GM23338 (cell line): Measurements from ENCODE around the gene TPX2. TPM values are rescaled to one million over a fixed set of nuclear protein-coding genes. Genes with fewer than 3 reads are reported as not detected.

ENCODE experiments used
- ATAC-seq: fragments of 200-7000 bp; cut with Tn5 transposase; 3 replicates; pipeline ENCODE4 v1.9.1; 2020
- DNase-seq: peaks from one replicate; pipeline ENCODE4 v3.0.0-alpha.2; 2015; ENCODE audit warnings: low spot score
- H2AFZ ChIP-seq: fragments of 200-600 bp; sonication (generic); 2 replicates; pipeline ENCODE4 v1.8.0; 2016; ENCODE audit warnings: antibody characterized with exemption, mild to moderate bottlenecking, moderate library complexity
- H3F3A ChIP-seq: fragments of 200-600 bp; sonication (generic); replicated peaks from 2 replicates; pipeline ENCODE4 v1.8.0; 2017; ENCODE audit warnings: antibody characterized with exemption, mixed run types, low read depth
- H3K27ac ChIP-seq: fragments of 200-600 bp; sonication (generic); 2 replicates; pipeline ENCODE4 v1.6.1; 2016; ENCODE audit warnings: low read depth
- H3K27me3 ChIP-seq: fragments of 200-600 bp; sonication (generic); 2 replicates; pipeline ENCODE4 v1.8.0; 2016; ENCODE audit warnings: mild to moderate bottlenecking, mixed run types, moderate library complexity; ENCODE audit not compliant: insufficient read depth
- H3K36me3 ChIP-seq: fragments of 200-600 bp; sonication (generic); 2 replicates; pipeline ENCODE4 v1.8.0; 2016; ENCODE audit warnings: mild to moderate bottlenecking; ENCODE audit not compliant: insufficient read depth
- H3K4me1 ChIP-seq: fragments of 200-600 bp; sonication (generic); 2 replicates; pipeline ENCODE4 v1.8.0; 2016; ENCODE audit warnings: mild to moderate bottlenecking, moderate library complexity; ENCODE audit not compliant: insufficient read depth
- H3K4me2 ChIP-seq: fragments of 200-600 bp; sonication (generic); 2 replicates; pipeline ENCODE4 v1.7.1; 2017; ENCODE audit warnings: mixed run types
- H3K4me3 ChIP-seq: fragments of 200-600 bp; sonication (generic); 2 replicates; pipeline ENCODE4 v1.6.1; 2016; ENCODE audit warnings: mixed run types
- H3K79me2 ChIP-seq: fragments of 200-600 bp; sonication (generic); replicated peaks from 2 replicates; pipeline ENCODE4 v1.8.0; 2017; ENCODE audit warnings: mild to moderate bottlenecking; ENCODE audit not compliant: insufficient read depth
- H3K9me2 ChIP-seq: fragments of 200-600 bp; sonication (generic); 2 replicates; pipeline ENCODE4 v1.8.0; 2017; ENCODE audit not compliant: insufficient read depth
- H4K20me1 ChIP-seq: fragments of 200-600 bp; sonication (generic); replicated peaks from 2 replicates; pipeline ENCODE4 v1.8.0; 2017; ENCODE audit warnings: mild to moderate bottlenecking; ENCODE audit not compliant: insufficient read depth
- H3K27ac Mint-ChIP-seq: 2 replicates; pipeline ENCODE4 v1.8.0; 2020; ENCODE audit warnings: inconsistent platforms, mild to moderate bottlenecking, moderate library complexity, mixed read lengths
- H3K27me3 Mint-ChIP-seq: 3 replicates; pipeline ENCODE4 v1.8.0; 2022; ENCODE audit warnings: low read depth, mild to moderate bottlenecking, moderate library complexity, mixed read lengths, inconsistent platforms; ENCODE audit not compliant: insufficient read depth, poor library complexity
- H3K36me3 Mint-ChIP-seq: 3 replicates; pipeline ENCODE4 v1.8.0; 2021; ENCODE audit warnings: low read depth, mild to moderate bottlenecking, inconsistent platforms, moderate library complexity, mixed read lengths
- H3K4me1 Mint-ChIP-seq: 3 replicates; pipeline ENCODE4 v1.8.0; 2020; ENCODE audit warnings: mild to moderate bottlenecking, inconsistent platforms, mixed read lengths
- H3K4me3 Mint-ChIP-seq: 3 replicates; pipeline ENCODE4 v1.8.0; 2021; ENCODE audit warnings: moderate library complexity, mild to moderate bottlenecking, inconsistent platforms, mixed read lengths
- H3K9me3 Mint-ChIP-seq: 3 replicates; pipeline ENCODE4 v1.8.0; 2020; ENCODE audit warnings: moderate library complexity, mild to moderate bottlenecking, inconsistent platforms, mixed read lengths
- NANOG ChIP-seq: IDR thresholded peaks from 2 replicates; pipeline ENCODE4 v1.6.1; 2016; ENCODE audit warnings: antibody characterized with exemption, borderline replicate concordance
- POLR2AphosphoS5 ChIP-seq: IDR thresholded peaks from 2 replicates; pipeline ENCODE4 v1.6.1; 2016; ENCODE audit warnings: antibody characterized with exemption, low read depth
- REST ChIP-seq: IDR thresholded peaks from one replicate; pipeline ENCODE4 v1.6.1; 2018; ENCODE audit warnings: antibody characterized with exemption; ENCODE audit not compliant: unreplicated experiment
- STAT1 ChIP-seq: IDR thresholded peaks from one replicate; pipeline ENCODE4 v1.6.1; 2016; ENCODE audit warnings: antibody characterized with exemption; ENCODE audit not compliant: unreplicated experiment
- ZNF114 ChIP-seq: fragments of 250-450 bp; sonication (Bioruptor Pico); IDR thresholded peaks from 2 replicates; pipeline ENCODE4 v1.5.0; 2020; ENCODE audit warnings: mild to moderate bottlenecking, moderate library complexity
- ZNF331 ChIP-seq: fragments of 250-450 bp; sonication (Bioruptor Pico); IDR thresholded peaks from 2 replicates; pipeline ENCODE4 v1.5.0; 2020; ENCODE audit warnings: low read depth, mild to moderate bottlenecking, moderate library complexity
- polyA plus RNA-seq: library from polyadenylated mRNA; unstranded; fragments of >200 nt; fragmentation: Nextera tagmentation; extraction: Ambion mirVana; gene quantifications from 2 replicates; pipeline ENCODE4 v1.2.1, GENCODE V29; 2016
- total RNA-seq: library from RNA; depleted of rRNA; stranded (reverse); fragments of >200 nt; shearing (Covaris generic); gene quantifications from 2 replicates; pipeline ENCODE4 v1.2.3, GENCODE V29; 2014
- TF ChIP-seq, protein P1 (sequence below): IDR thresholded peaks from 2 replicates; pipeline ENCODE4 v1.6.1; 2016; ENCODE audit warnings: antibody characterized with exemption
- TF ChIP-seq, protein P2 (sequence below), 2 experiments: fragments of 200-600 bp in 1 of 2; sonication (generic) in 1 of 2; conservative IDR thresholded peaks; 2 replicates each; pipeline versions ENCODE4 v1.5.1 to v1.6.1; 2016 to 2017; ENCODE audit warnings: antibody characterized with exemption in 2 of 2, low read depth in 2 of 2, mild to moderate bottlenecking in 2 of 2, moderate library complexity in 1 of 2

Gene TPX2
- total and polyA plus RNA-seq, 2 experiments from 2014 or later: 101 to 159 TPM

DNA sequence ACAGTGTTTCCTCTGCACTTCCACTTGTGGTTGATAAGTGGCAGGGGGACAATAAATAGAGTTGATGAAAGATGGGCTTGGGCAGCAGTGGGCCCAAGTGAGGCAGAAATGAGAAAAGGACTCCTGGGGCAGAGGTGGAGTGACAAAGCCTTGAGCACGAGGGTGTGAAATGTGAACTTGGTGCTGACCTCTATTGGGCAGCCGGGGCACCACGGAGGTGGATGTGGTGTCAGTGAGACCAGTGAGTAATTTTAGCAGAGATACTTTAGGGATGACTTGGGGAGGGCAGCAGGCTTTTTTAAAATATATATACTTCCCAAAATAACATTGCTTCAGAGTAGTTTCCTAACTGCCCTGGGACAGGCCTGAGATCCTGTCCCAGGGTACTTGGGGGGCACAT is 49.5 kb downstream of the TPX2 start:
- peaks cover 68% of the 10 kb centered on the region for H3K36me3 Mint-ChIP-seq

More for the DNA sequence above, 49.5 kb downstream of the TPX2 start:
- H3K27ac Mint-ChIP-seq: peak overlapping the region; percentile 34
- H3K4me3 Mint-ChIP-seq: no peak overlapping the region
- H3K27me3 Mint-ChIP-seq: no peaks in the 10 kb centered on the region
- H3K4me1 Mint-ChIP-seq: peaks cover 36% of the 10 kb centered on the region
- H4K20me1 ChIP-seq: peaks cover 29% of the 10 kb centered on the region
- peaks cover 15% of the 10 kb centered on the region for H3K4me1 ChIP-seq
- peaks cover 7% of the 10 kb centered on the region; the same call in 1 of the 2 replicates for H3F3A ChIP-seq
- H3K27ac ChIP-seq: no peak overlapping the region
- no peak overlapping the region for H2AFZ ChIP-seq
- no peak for TF ChIP-seq POLR2AphosphoS5
- TF ChIP-seq STAT1: no peak
- TF ChIP-seq ZNF331 (CRISPR knock-in tag): no peak
- no peak for TF ChIP-seq NANOG
- no peak for TF ChIP-seq REST
- TF ChIP-seq, protein P1, sequence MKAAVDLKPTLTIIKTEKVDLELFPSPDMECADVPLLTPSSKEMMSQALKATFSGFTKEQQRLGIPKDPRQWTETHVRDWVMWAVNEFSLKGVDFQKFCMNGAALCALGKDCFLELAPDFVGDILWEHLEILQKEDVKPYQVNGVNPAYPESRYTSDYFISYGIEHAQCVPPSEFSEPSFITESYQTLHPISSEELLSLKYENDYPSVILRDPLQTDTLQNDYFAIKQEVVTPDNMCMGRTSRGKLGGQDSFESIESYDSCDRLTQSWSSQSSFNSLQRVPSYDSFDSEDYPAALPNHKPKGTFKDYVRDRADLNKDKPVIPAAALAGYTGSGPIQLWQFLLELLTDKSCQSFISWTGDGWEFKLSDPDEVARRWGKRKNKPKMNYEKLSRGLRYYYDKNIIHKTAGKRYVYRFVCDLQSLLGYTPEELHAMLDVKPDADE: no peak
- TF ChIP-seq, protein P2, sequence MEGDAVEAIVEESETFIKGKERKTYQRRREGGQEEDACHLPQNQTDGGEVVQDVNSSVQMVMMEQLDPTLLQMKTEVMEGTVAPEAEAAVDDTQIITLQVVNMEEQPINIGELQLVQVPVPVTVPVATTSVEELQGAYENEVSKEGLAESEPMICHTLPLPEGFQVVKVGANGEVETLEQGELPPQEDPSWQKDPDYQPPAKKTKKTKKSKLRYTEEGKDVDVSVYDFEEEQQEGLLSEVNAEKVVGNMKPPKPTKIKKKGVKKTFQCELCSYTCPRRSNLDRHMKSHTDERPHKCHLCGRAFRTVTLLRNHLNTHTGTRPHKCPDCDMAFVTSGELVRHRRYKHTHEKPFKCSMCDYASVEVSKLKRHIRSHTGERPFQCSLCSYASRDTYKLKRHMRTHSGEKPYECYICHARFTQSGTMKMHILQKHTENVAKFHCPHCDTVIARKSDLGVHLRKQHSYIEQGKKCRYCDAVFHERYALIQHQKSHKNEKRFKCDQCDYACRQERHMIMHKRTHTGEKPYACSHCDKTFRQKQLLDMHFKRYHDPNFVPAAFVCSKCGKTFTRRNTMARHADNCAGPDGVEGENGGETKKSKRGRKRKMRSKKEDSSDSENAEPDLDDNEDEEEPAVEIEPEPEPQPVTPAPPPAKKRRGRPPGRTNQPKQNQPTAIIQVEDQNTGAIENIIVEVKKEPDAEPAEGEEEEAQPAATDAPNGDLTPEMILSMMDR (conservative IDR thresholded peaks at IDR 0.05; ENCODE audit: low read depth in 2 of 2): peak; percentile 45 to 57
- no peak for TF ChIP-seq ZNF114 (CRISPR knock-in tag)
- H3K4me3 ChIP-seq: no peak overlapping the region
- DNase-seq (peak; percentile 58), ATAC-seq (peak; percentile 84)
- H3K79me2 ChIP-seq: no peaks in the 10 kb centered on the region
- H3K4me2 ChIP-seq: no peak overlapping the region
- H3K9me2 ChIP-seq: no peaks in the 10 kb centered on the region
- no peaks in the 10 kb centered on the region for H3K9me3 Mint-ChIP-seq
- peaks cover 63% of the 10 kb centered on the region for H3K36me3 ChIP-seq
- H3K27me3 ChIP-seq: no peaks in the 10 kb centered on the region
